ENCODE measurements around the gene PSRC1.

The PSRC1 gene

DNA sequence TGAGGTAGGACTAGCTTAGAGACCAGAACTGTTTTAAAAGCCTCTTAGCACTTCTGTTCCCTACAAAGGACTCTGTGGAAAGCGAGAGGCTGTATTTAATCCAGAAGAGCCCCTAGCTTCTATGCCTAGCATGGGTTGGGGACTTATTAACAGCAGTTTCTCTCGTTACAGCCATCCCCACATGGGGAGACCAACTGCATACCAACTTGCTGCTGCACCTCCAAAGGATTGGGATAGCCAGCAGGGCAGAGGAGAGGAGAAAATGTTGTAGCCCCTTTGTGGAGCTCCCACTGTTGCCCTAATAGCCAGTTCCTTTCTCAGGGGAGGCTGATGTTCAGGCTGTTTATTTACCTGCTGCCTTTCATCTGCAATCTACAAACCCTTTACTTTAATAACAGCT, 44.6 kb downstream of the PSRC1 start:
- H3K9ac ChIP-seq (ENCODE audit: low read length), result no peak overlapping the region
- H3K4me3 ChIP-seq (ENCODE audit: low read length), result no peak overlapping the region
- H3K36me3 ChIP-seq (ENCODE audit: control insufficient read depth, low read depth, low read length), result peaks cover 48% of the 10 kb centered on the region
- no peaks in the 10 kb centered on the region for H3K9me3 ChIP-seq (ENCODE audit: control insufficient read depth, low read depth, low read length)
- no peak overlapping the region for H3K27ac ChIP-seq (ENCODE audit: low read length)
- H3K27me3 ChIP-seq (ENCODE audit: control insufficient read depth, insufficient read depth, low read length), result no peaks in the 10 kb centered on the region
- H3K4me1 ChIP-seq (ENCODE audit: control insufficient read depth, low read depth, low read length), result peaks cover 40% of the 10 kb centered on the region

DNA sequence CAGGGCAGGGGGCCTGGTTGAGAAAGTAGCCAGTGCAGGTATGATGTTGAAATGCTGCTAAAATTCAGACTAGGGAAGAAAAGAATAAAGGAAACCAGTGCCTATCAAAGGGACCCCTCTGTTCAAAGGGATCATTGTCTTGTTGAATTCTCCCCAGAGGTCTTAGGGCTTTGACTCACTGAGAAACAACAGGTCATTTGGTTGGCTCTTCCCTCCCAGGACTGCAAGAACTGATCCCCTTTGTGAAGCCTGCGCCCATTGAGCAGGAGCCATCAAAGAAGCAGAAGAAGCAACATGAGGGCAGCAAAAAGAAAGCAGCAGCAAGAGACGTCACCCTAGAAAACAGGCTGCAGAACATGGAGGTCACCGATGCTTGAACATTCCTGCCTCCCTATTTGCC, 45.4 kb downstream of the PSRC1 start:
- Histone ChIP-seq H3K36me3 (ENCODE audit: control insufficient read depth, low read depth, low read length) (peaks cover 53% of the 10 kb centered on the region), H3K9me3 (ENCODE audit: control insufficient read depth, low read depth, low read length) (no peaks in the 10 kb centered on the region), H3K27me3 (ENCODE audit: control insufficient read depth, insufficient read depth, low read length) (no peaks in the 10 kb centered on the region), H3K4me3 (ENCODE audit: low read length) (no peak overlapping the region), H3K27ac (ENCODE audit: low read length) (no peak overlapping the region), H3K9ac (ENCODE audit: low read length) (no peak overlapping the region), H3K4me1 (ENCODE audit: control insufficient read depth, low read depth, low read length) (peaks cover 40% of the 10 kb centered on the region)

DNA sequence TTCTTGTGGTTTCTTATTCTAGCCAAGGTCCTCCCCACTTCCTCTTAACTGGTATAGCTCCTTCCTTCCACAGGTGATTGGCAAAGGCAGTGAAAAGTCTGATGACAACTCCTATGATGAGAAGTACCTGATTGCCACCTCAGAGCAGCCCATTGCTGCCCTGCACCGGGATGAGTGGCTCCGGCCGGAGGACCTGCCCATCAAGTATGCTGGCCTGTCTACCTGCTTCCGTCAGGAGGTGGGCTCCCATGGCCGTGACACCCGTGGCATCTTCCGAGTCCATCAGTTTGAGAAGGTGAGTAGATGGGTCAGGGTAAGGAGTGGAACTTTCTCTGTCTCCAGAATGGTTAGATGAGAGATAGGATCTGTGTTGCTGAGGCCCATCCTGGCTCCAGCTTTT, 47.8 kb downstream of the PSRC1 start:
- Histone ChIP-seq H3K9me3 (ENCODE audit: control insufficient read depth, low read depth, low read length) (no peaks in the 10 kb centered on the region), H3K9ac (ENCODE audit: low read length) (no peak overlapping the region), H3K27ac (ENCODE audit: low read length) (no peak overlapping the region), H3K4me1 (ENCODE audit: control insufficient read depth, low read depth, low read length) (peaks cover 37% of the 10 kb centered on the region), H3K36me3 (ENCODE audit: control insufficient read depth, low read depth, low read length) (peaks cover 68% of the 10 kb centered on the region), H3K4me3 (ENCODE audit: low read length) (no peak overlapping the region), H3K27me3 (ENCODE audit: control insufficient read depth, insufficient read depth, low read length) (no peaks in the 10 kb centered on the region)

GRCh38 chr1:109231066-109231465, 51.9 kb downstream of the PSRC1 start:
- H3K36me3 ChIP-seq (ENCODE audit: control insufficient read depth, low read depth, low read length), result peaks cover 39% of the 10 kb centered on the region
- no peak overlapping the region for H3K4me3 ChIP-seq (ENCODE audit: low read length)
- no peaks in the 10 kb centered on the region for H3K9me3 ChIP-seq (ENCODE audit: control insufficient read depth, low read depth, low read length)
- peaks cover 32% of the 10 kb centered on the region for H3K4me1 ChIP-seq (ENCODE audit: control insufficient read depth, low read depth, low read length)
- no peak overlapping the region for H3K27ac ChIP-seq (ENCODE audit: low read length)
- H3K27me3 ChIP-seq (ENCODE audit: control insufficient read depth, insufficient read depth, low read length), result no peaks in the 10 kb centered on the region
- no peak overlapping the region for H3K9ac ChIP-seq (ENCODE audit: low read length)

Measured in iPS-18a (cell line).